Measurements from ENCODE around the gene MS4A4A. TPM values are rescaled to one million over a fixed set of nuclear protein-coding genes. Genes with fewer than 3 reads are reported as not detected.

MS4A4A gene
- total and polyA plus RNA-seq, 10 of the 15 experiments (the other 5 are each of a cell fraction or from before 2014, with no cell fraction given), result 0.10 to 2.4 (median 0.68) TPM

- TF ChIP-seq REST (IDR thresholded peaks at IDR 0.05; ENCODE audit: low read depth, low read length) (no peak), ZNF687 (IDR thresholded peaks at IDR 0.05) (no peak), NR2C2 (IDR thresholded peaks at IDR 0.05; ENCODE audit: borderline replicate concordance, control insufficient read depth, insufficient read length, low read depth) (no peak), ZZZ3 (IDR thresholded peaks at IDR 0.05; ENCODE audit: control insufficient read depth, insufficient read length, low read depth) (no peak), ZBTB40 (IDR thresholded peaks at IDR 0.05; ENCODE audit: borderline replicate concordance) (no peak), USF1 (IDR thresholded peaks at IDR 0.05; ENCODE audit: borderline replicate concordance, extremely low read length, insufficient read depth, low read depth, low read length) (no peak), POLR2A (IDR thresholded peaks at IDR 0.05; ENCODE audit: low read depth, low read length) (no peak), CHD2 (IDR thresholded peaks at IDR 0.05; ENCODE audit: borderline replicate concordance, low read depth, low read length) (no peak), FOS (IDR thresholded peaks at IDR 0.05; ENCODE audit: borderline replicate concordance, extremely low read depth, insufficient read length) (no peak), JUNB (IDR thresholded peaks at IDR 0.05) (no peak), RAD21 (IDR thresholded peaks at IDR 0.05; ENCODE audit: insufficient read depth, low read depth, low read length) (no peak), ZBTB4 (CRISPR knock-in tag; IDR thresholded peaks at IDR 0.05) (no peak)
These were observed 56.4 kb downstream of the MS4A4A start (continued) for GRCh38 chr11:60336767-60337391.

All from GM12878 (cell line).